HCT116 (cell line): ENCODE data around the gene SPIRE2.

Source experiments
- EZH2 ChIP-seq: fragments of 200-600 bp; sonication (generic); IDR thresholded peaks from 2 replicates; pipeline ENCODE4 v1.6.1; 2017; ENCODE audit warnings: antibody characterized with exemption, mixed run types
- POLR2A ChIP-seq: IDR thresholded peaks from 2 replicates; pipeline ENCODE4 v1.7.0; 2011; ENCODE audit warnings: borderline replicate concordance; ENCODE audit not compliant: insufficient read depth, insufficient read length; ENCODE audit errors: extremely low read depth
- POLR2AphosphoS5 ChIP-seq: IDR thresholded peaks from 2 replicates; pipeline ENCODE4 v1.6.1; 2011; ENCODE audit warnings: mild to moderate bottlenecking, low read depth, low read length, moderate library complexity
- SP1 ChIP-seq: IDR thresholded peaks from 2 replicates; pipeline ENCODE4 v1.6.1; 2012; ENCODE audit warnings: low read depth
- TF ChIP-seq, protein P1 (sequence below), 3 experiments: fragments of 200-600 bp in 1 of 3; sonication (generic) in 1 of 3; IDR thresholded peaks in 2 of 3; conservative IDR thresholded peaks in 1 of 3; 2 replicates each; pipeline ENCODE4 v1.5.1; 2012 to 2017; ENCODE audit warnings: low read depth in 2 of 3, low read length in 2 of 3, antibody characterized with exemption in 1 of 3, borderline replicate concordance in 1 of 3, control low read depth in 1 of 3, mild to moderate bottlenecking in 1 of 3, mixed read lengths in 1 of 3, mixed run types in 1 of 3, moderate library complexity in 1 of 3; ENCODE audit not compliant: insufficient read depth in 1 of 3
- TF ChIP-seq, protein P2 (sequence below): IDR thresholded peaks from 2 replicates; pipeline ENCODE4 v1.6.1; 2012
- TF ChIP-seq, protein P3 (sequence below): IDR thresholded peaks from 2 replicates; pipeline ENCODE4 v1.6.1; 2012; ENCODE audit warnings: low read depth

DNA sequence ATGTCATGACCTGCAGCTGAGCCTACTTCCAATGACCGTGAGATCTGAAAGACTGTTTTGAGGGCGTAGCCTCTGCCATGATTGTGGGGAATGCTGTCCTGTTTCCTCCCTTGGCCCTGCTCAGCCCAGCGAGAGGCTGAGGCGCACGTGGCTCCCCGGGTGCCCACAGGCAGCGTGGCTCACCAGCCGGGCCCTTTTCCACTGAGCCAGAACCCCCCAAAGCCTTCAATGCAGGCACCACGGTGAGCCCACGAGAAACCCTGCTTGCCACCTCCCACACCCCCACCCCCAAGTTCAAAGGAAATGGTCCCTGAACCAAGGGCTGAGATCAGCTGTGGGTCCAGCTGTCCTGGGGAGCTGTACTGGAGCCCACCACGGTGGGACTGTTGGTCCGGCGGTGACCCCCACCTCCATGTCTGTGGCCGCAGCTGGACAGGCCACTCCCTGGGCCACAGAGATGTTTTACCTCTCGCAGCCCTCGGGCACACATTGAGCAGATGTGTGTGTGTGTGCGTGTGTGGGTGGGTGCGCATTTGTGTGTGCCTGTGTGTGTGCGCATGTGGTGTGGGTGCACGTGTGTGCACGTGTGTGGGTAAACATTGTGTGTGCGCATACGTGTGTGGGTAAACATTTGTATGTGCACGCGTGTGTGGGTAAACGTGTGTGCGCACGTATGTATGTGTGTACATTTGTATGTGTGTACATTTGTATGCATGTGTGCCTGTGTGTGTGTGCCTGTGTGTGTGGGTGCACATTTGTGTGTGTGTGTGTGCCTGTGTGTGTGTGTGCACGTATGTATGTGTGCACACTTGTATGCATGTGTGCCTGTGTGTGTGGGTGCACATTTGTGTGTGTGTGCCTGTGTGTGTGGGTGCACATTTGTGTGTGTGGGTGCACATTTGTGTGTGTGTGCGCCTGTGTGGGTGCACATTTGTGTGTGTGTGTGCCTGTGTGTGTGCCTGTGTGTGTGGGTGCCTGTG lies 85.4 kb downstream of the SPIRE2 start:
- TF ChIP-seq EZH2: no peak
- TF ChIP-seq, protein P1, sequence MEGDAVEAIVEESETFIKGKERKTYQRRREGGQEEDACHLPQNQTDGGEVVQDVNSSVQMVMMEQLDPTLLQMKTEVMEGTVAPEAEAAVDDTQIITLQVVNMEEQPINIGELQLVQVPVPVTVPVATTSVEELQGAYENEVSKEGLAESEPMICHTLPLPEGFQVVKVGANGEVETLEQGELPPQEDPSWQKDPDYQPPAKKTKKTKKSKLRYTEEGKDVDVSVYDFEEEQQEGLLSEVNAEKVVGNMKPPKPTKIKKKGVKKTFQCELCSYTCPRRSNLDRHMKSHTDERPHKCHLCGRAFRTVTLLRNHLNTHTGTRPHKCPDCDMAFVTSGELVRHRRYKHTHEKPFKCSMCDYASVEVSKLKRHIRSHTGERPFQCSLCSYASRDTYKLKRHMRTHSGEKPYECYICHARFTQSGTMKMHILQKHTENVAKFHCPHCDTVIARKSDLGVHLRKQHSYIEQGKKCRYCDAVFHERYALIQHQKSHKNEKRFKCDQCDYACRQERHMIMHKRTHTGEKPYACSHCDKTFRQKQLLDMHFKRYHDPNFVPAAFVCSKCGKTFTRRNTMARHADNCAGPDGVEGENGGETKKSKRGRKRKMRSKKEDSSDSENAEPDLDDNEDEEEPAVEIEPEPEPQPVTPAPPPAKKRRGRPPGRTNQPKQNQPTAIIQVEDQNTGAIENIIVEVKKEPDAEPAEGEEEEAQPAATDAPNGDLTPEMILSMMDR (IDR thresholded peaks at IDR 0.05 in 2 of 3, conservative IDR thresholded peaks at IDR 0.05 in 1 of 3; ENCODE audit: borderline replicate concordance in 1 of 3, insufficient read depth in 1 of 3, low read depth in 2 of 3, low read length in 2 of 3): no peak
- no peak for TF ChIP-seq POLR2A
- TF ChIP-seq, protein P2, sequence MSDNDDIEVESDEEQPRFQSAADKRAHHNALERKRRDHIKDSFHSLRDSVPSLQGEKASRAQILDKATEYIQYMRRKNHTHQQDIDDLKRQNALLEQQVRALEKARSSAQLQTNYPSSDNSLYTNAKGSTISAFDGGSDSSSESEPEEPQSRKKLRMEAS: no peak
- no peak for TF ChIP-seq SP1
- TF ChIP-seq, protein P3, sequence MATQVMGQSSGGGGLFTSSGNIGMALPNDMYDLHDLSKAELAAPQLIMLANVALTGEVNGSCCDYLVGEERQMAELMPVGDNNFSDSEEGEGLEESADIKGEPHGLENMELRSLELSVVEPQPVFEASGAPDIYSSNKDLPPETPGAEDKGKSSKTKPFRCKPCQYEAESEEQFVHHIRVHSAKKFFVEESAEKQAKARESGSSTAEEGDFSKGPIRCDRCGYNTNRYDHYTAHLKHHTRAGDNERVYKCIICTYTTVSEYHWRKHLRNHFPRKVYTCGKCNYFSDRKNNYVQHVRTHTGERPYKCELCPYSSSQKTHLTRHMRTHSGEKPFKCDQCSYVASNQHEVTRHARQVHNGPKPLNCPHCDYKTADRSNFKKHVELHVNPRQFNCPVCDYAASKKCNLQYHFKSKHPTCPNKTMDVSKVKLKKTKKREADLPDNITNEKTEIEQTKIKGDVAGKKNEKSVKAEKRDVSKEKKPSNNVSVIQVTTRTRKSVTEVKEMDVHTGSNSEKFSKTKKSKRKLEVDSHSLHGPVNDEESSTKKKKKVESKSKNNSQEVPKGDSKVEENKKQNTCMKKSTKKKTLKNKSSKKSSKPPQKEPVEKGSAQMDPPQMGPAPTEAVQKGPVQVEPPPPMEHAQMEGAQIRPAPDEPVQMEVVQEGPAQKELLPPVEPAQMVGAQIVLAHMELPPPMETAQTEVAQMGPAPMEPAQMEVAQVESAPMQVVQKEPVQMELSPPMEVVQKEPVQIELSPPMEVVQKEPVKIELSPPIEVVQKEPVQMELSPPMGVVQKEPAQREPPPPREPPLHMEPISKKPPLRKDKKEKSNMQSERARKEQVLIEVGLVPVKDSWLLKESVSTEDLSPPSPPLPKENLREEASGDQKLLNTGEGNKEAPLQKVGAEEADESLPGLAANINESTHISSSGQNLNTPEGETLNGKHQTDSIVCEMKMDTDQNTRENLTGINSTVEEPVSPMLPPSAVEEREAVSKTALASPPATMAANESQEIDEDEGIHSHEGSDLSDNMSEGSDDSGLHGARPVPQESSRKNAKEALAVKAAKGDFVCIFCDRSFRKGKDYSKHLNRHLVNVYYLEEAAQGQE: no peak
- TF ChIP-seq POLR2AphosphoS5: no peak
